Peyer's patch (tissue), 4 donors: ENCODE data around the gene MANBA. TPM values are rescaled to one million over a fixed set of nuclear protein-coding genes. Genes with fewer than 3 reads are reported as not detected.
A peak's percentile ranks its signal among the peaks of the same experiment; 100 is the strongest.

Source experiments
- DNase-seq, 3 donors: peaks; one replicate each; pipeline ENCODE4 v3.0.0-alpha.2; 2017 to 2019
- H3K27ac ChIP-seq, 4 donors: fragments of 200-600 bp; sonication (generic); one replicate each; pipeline ENCODE4 v1.5.1; 2016 to 2019
- H3K27me3 ChIP-seq, 2 donors: fragments of 200-600 bp; sonication (generic); one replicate each; pipeline ENCODE4 v1.5.1; 2019
- H3K36me3 ChIP-seq, 3 donors: fragments of 200-600 bp; sonication (generic); one replicate each; pipeline ENCODE4 v1.5.1; 2016 to 2019
- H3K4me1 ChIP-seq, 4 donors: fragments of 200-600 bp; sonication (generic); one replicate each; pipeline ENCODE4 v1.5.1; 2016 to 2019
- H3K4me3 ChIP-seq, 4 donors: fragments of 200-600 bp; sonication (generic); 1 replicate in 3 of 4; 2 replicates in 1 of 4; pipeline ENCODE4 v1.5.1; 2016 to 2019; ENCODE audit warnings: mild to moderate bottlenecking in 1 of 4
- H3K9me3 ChIP-seq, 4 donors: fragments of 200-600 bp; sonication (generic); one replicate each; pipeline ENCODE4 v1.5.1; 2016 to 2019; ENCODE audit warnings: mild to moderate bottlenecking in 1 of 4
- CTCF ChIP-seq, 6 experiments: fragments of 450-650 bp in 4 of 6; fragments of 200-600 bp in 2 of 6; sonication (generic) in 1 of 6; IDR thresholded peaks; one replicate each; pipeline ENCODE4 v1.5.1; 2017 to 2019; ENCODE audit warnings: antibody characterized with exemption in 6 of 6, mild to moderate bottlenecking in 3 of 6, moderate library complexity in 1 of 6
- POLR2A ChIP-seq, 2 donors: fragments of 450-650 bp; IDR thresholded peaks; one replicate each; pipeline ENCODE4 v1.5.1; 2017; ENCODE audit warnings: antibody characterized with exemption in 2 of 2, mild to moderate bottlenecking in 2 of 2, moderate library complexity in 2 of 2
- total RNA-seq, 4 donors: library from RNA; depleted of rRNA; stranded (reverse); fragments of >200 nt; gene quantifications; one replicate each; pipeline ENCODE4 v1.1.0, GENCODE V29; 2016

MANBA gene
- total RNA-seq, 4 donors from 2014 or later, result 23.3 to 54.5 (median 33.6) TPM

DNA sequence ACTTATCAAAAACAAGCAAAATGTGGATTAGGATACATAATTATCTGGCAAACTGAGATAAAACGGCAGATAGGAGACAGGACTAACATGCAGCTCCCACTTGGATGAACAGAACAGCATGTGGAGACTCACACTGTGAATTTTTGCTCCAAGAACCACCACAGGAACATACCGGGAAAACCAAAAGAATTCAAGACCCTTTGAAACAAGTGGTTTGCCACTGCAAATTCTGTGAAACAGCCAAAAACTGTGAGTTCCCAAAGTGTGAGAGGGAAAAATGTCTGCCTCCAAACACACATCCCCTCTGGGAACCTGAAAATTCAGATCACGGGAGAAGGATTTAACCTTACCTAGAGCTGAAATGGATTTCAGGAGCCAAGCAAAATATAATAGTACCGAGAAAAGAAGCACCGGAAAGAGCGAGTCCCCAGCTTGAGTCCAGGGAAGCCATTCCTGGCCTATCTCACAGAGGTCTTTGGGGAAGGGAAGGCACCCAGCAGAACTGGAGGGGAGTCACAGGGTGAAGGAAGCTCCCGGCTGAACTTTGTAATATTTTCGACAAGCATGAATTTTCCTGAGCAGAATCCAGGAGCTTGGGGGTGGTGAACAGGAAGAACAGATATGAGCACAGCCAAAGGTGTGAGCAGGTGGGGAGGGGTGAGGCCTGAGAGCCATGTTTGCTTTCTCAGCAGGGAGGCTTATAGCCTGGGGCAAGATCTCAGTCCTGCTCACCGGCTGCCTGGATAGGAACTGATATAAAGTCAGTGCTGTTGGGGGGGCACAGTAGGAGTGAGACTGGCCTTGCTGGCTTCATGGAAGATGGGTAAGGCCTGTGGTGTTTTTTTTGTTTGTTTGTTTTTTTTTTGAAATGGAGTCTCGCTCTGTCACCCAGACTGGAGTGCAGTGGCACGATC, 23.9 kb downstream of the MANBA start:
- Histone ChIP-seq H3K9me3 (no peaks in the 10 kb centered on the region), H3K4me1 (peaks cover 0 to 3% (median 0%) of the 10 kb centered on the region in 4 donors), H3K27ac (no peak overlapping the region), H3K36me3 (no peaks in the 10 kb centered on the region), H3K4me3 (no peak overlapping the region), H3K27me3 (no peaks in the 10 kb centered on the region)
- no peak for DNase-seq
- TF ChIP-seq CTCF (IDR thresholded peaks at IDR 0.05) (no peak), POLR2A (IDR thresholded peaks at IDR 0.05) (no peak)

GRCh38 chr4:102735582-102735981, 25.2 kb downstream of the MANBA start:
- H3K27me3 ChIP-seq, result no peaks in the 10 kb centered on the region
- peaks cover 0 to 3% (median 0%) of the 10 kb centered on the region in 3 donors for H3K36me3 ChIP-seq
- TF ChIP-seq CTCF (IDR thresholded peaks at IDR 0.05) (no peak), POLR2A (IDR thresholded peaks at IDR 0.05) (no peak)
- no peak overlapping the region for H3K4me3 ChIP-seq
- peaks cover 0 to 3% (median 0%) of the 10 kb centered on the region in 4 donors for H3K4me1 ChIP-seq
- H3K27ac ChIP-seq, result no peak overlapping the region
- no peak for DNase-seq
- no peaks in the 10 kb centered on the region for H3K9me3 ChIP-seq

GRCh38 chr4:102734591-102735385, 26.0 kb downstream of the MANBA start:
- H3K27ac ChIP-seq, result peak overlapping the region in 2 of 4 donors; percentile 5 to 35
- H3K4me3 ChIP-seq, result no peak overlapping the region
- H3K27me3 ChIP-seq, result no peaks in the 10 kb centered on the region
- TF ChIP-seq CTCF (IDR thresholded peaks at IDR 0.05) (no peak), POLR2A (IDR thresholded peaks at IDR 0.05) (no peak)
- DNase-seq, result peak in 1 of 3 donors; percentile 21
- peaks cover 0 to 3% (median 0%) of the 10 kb centered on the region in 3 donors for H3K36me3 ChIP-seq
- H3K4me1 ChIP-seq, result peaks cover 0 to 3% (median 0%) of the 10 kb centered on the region in 4 donors
- H3K9me3 ChIP-seq, result no peaks in the 10 kb centered on the region

GRCh38 chr4:102734116-102734515, 26.7 kb downstream of the MANBA start:
- no peaks in the 10 kb centered on the region for H3K9me3 ChIP-seq
- DNase-seq, result no peak
- H3K27me3 ChIP-seq, result no peaks in the 10 kb centered on the region
- no peak overlapping the region for H3K4me3 ChIP-seq
- H3K27ac ChIP-seq, result peak overlapping the region in 2 of 4 donors; percentile 5 to 35
- peaks cover 0 to 3% (median 0%) of the 10 kb centered on the region in 3 donors for H3K36me3 ChIP-seq
- TF ChIP-seq CTCF (IDR thresholded peaks at IDR 0.05) (no peak), POLR2A (IDR thresholded peaks at IDR 0.05) (no peak)
- peaks cover 0 to 3% (median 0%) of the 10 kb centered on the region in 4 donors for H3K4me1 ChIP-seq

GRCh38 chr4:102733084-102733483, 27.7 kb downstream of the MANBA start:
- Histone ChIP-seq H3K36me3 (peaks cover 0 to 3% (median 0%) of the 10 kb centered on the region in 3 donors), H3K27me3 (no peaks in the 10 kb centered on the region), H3K4me1 (peaks cover 0 to 3% (median 0%) of the 10 kb centered on the region in 4 donors), H3K27ac (no peak overlapping the region), H3K4me3 (no peak overlapping the region), H3K9me3 (no peaks in the 10 kb centered on the region)
- no peak for DNase-seq
- TF ChIP-seq POLR2A (IDR thresholded peaks at IDR 0.05) (no peak), CTCF (IDR thresholded peaks at IDR 0.05) (no peak)
